ENCODE results near the gene CFAP61. TPM values are rescaled to one million over a fixed set of nuclear protein-coding genes. Genes with fewer than 3 reads are reported as not detected.
A peak's percentile ranks its signal among the peaks of the same experiment; 100 is the strongest.

CFAP61 gene
- total RNA-seq, 1 donor from 2014 or later, result not detected

GRCh38 chr20:20012541-20012940 is 39.8 kb upstream of the CFAP61 start:
- H3K4me2 ChIP-seq (ENCODE audit: low read length), result no peak overlapping the region
- TF ChIP-seq EZH2 (IDR thresholded peaks at IDR 0.05; ENCODE audit: insufficient read depth, low read length), result no peak
- no peak for TF ChIP-seq CTCF (IDR thresholded peaks at IDR 0.05; ENCODE audit: insufficient read depth, low read depth, low read length)
- H3K27ac Mint-ChIP-seq (ENCODE audit: unreplicated experiment), result no peak overlapping the region

DNA sequence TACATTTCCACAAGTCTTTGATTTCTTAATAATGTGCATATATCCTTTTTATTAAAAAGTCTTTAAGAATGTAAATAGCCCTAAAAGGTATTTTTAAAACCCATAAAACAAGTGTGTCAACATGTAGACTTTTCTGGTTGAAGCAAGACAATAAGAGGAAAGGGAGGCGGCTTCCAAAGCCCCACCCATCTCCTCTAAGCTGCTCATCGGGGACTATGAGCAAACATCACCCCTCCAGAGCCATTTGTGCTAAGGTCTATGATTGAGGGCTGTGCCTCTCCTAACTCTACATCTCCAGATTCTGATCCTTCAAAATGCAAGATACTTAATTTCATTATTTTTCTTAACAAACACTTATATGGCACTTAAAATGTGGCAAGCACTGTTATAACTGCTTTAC is 37.7 kb upstream of the CFAP61 start:
- H3K9ac ChIP-seq (ENCODE audit: low read length), result no peak overlapping the region
- peaks cover 20% of the 10 kb centered on the region for H4K20me1 ChIP-seq (ENCODE audit: insufficient read depth, low read length)
- FAIRE-seq (no peak), DNase-seq (ENCODE audit: low read depth) (no peak)
- H3K27ac ChIP-seq (ENCODE audit: low read depth, low read length), result no peak overlapping the region
- H3K4me3 ChIP-seq (ENCODE audit: insufficient read depth, low read depth, low read length), result no peak overlapping the region
- no peak overlapping the region for H3K4me2 ChIP-seq (ENCODE audit: low read length)
- no peaks in the 10 kb centered on the region for H3K9me3 ChIP-seq (ENCODE audit: insufficient read depth, low read depth, low read length)
- peaks cover 2% of the 10 kb centered on the region for H3K36me3 Mint-ChIP-seq (ENCODE audit: low read depth, unreplicated experiment)
- H3K36me3 ChIP-seq (ENCODE audit: insufficient read depth, low read length), result peaks cover 3% of the 10 kb centered on the region
- no peak overlapping the region for H3K4me3 Mint-ChIP-seq (ENCODE audit: unreplicated experiment)
- peaks cover 28% of the 10 kb centered on the region for H3K79me2 ChIP-seq (ENCODE audit: insufficient read depth, low read length)
- H3K9me3 Mint-ChIP-seq (ENCODE audit: unreplicated experiment), result no peaks in the 10 kb centered on the region
- TF ChIP-seq CTCF (IDR thresholded peaks at IDR 0.05; ENCODE audit: insufficient read depth, low read depth, low read length), result no peak
- no peak for TF ChIP-seq EZH2 (IDR thresholded peaks at IDR 0.05; ENCODE audit: insufficient read depth, low read length)
- peaks cover 18% of the 10 kb centered on the region for H3K4me1 Mint-ChIP-seq (ENCODE audit: low read depth, unreplicated experiment)
- peaks cover 11% of the 10 kb centered on the region for H3K4me1 ChIP-seq (ENCODE audit: insufficient read depth, low read length)
- no peaks in the 10 kb centered on the region for H3K27me3 Mint-ChIP-seq (ENCODE audit: low read depth, unreplicated experiment)
- no peak overlapping the region for H3K27ac Mint-ChIP-seq (ENCODE audit: unreplicated experiment)
- H2AFZ ChIP-seq (ENCODE audit: low read depth, low read length), result no peak overlapping the region
- H3K27me3 ChIP-seq (ENCODE audit: insufficient read depth, low read length), result no peaks in the 10 kb centered on the region

More at GRCh38 chr20:20012541-20012940, 39.8 kb upstream of the CFAP61 start:
- Histone ChIP-seq H3K9me3 (ENCODE audit: insufficient read depth, low read depth, low read length) (no peaks in the 10 kb centered on the region), H3K36me3 (ENCODE audit: insufficient read depth, low read length) (no peaks in the 10 kb centered on the region), H3K27me3 (ENCODE audit: insufficient read depth, low read length) (no peaks in the 10 kb centered on the region), H3K27ac (ENCODE audit: low read depth, low read length) (no peak overlapping the region), H3K4me1 (ENCODE audit: insufficient read depth, low read length) (peaks cover 5% of the 10 kb centered on the region), H3K4me3 (ENCODE audit: insufficient read depth, low read depth, low read length) (no peak overlapping the region), H3K79me2 (ENCODE audit: insufficient read depth, low read length) (peaks cover 7% of the 10 kb centered on the region), H2AFZ (ENCODE audit: low read depth, low read length) (no peak overlapping the region), H4K20me1 (ENCODE audit: insufficient read depth, low read length) (no peaks in the 10 kb centered on the region), H3K9ac (ENCODE audit: low read length) (no peak overlapping the region)
- H3K4me3 Mint-ChIP-seq (ENCODE audit: unreplicated experiment), result no peak overlapping the region
- no peaks in the 10 kb centered on the region for H3K27me3 Mint-ChIP-seq (ENCODE audit: low read depth, unreplicated experiment)
- no peaks in the 10 kb centered on the region for H3K36me3 Mint-ChIP-seq (ENCODE audit: low read depth, unreplicated experiment)
- DNase-seq (ENCODE audit: low read depth) (no peak), FAIRE-seq (no peak)
- no peaks in the 10 kb centered on the region for H3K9me3 Mint-ChIP-seq (ENCODE audit: unreplicated experiment)
- H3K4me1 Mint-ChIP-seq (ENCODE audit: low read depth, unreplicated experiment), result peaks cover 6% of the 10 kb centered on the region

GRCh38 chr20:20017001-20017843 is 35.1 kb upstream of the CFAP61 start, which contains the start of gene NAA20:
TSS of gene NAA20 (plus strand) at chr20:20017362. CDS start at chr20:20017397, 35 bp downstream.
- peak within 1 kb of the TSS; percentile 89 for H3K4me3 ChIP-seq (ENCODE audit: insufficient read depth, low read depth, low read length)
- no peaks in the 10 kb centered on the region for H3K27me3 Mint-ChIP-seq (ENCODE audit: low read depth, unreplicated experiment)
- H3K4me1 Mint-ChIP-seq (ENCODE audit: low read depth, unreplicated experiment), result peaks cover 25% of the 10 kb centered on the region
- H3K9ac ChIP-seq (ENCODE audit: low read length), result peak within 1 kb of the TSS; percentile 93
- peak within 1 kb of the TSS; percentile 82 for H2AFZ ChIP-seq (ENCODE audit: low read depth, low read length)
- no peaks in the 10 kb centered on the region for H3K27me3 ChIP-seq (ENCODE audit: insufficient read depth, low read length)
- peaks cover 7% of the 10 kb centered on the region for H3K4me1 ChIP-seq (ENCODE audit: insufficient read depth, low read length)
- peaks cover 44% of the 10 kb centered on the region for H4K20me1 ChIP-seq (ENCODE audit: insufficient read depth, low read length)
- H3K36me3 ChIP-seq (ENCODE audit: insufficient read depth, low read length), result peaks cover 6% of the 10 kb centered on the region
- FAIRE-seq, result no peak
- peak; percentile 84 for DNase-seq (ENCODE audit: low read depth)
- TF ChIP-seq CTCF (IDR thresholded peaks at IDR 0.05; ENCODE audit: insufficient read depth, low read depth, low read length) (peak; percentile 35), EZH2 (IDR thresholded peaks at IDR 0.05; ENCODE audit: insufficient read depth, low read length) (no peak)
- peak within 1 kb of the TSS; percentile 82 for H3K27ac ChIP-seq (ENCODE audit: low read depth, low read length)
- peak within 1 kb of the TSS; percentile 85 for H3K4me3 Mint-ChIP-seq (ENCODE audit: unreplicated experiment)
- peaks cover 53% of the 10 kb centered on the region for H3K79me2 ChIP-seq (ENCODE audit: insufficient read depth, low read length)
- H3K9me3 Mint-ChIP-seq (ENCODE audit: unreplicated experiment), result no peaks in the 10 kb centered on the region
- H3K9me3 ChIP-seq (ENCODE audit: insufficient read depth, low read depth, low read length), result no peaks in the 10 kb centered on the region
- H3K4me2 ChIP-seq (ENCODE audit: low read length), result peak within 1 kb of the TSS; percentile 99
- peaks cover 8% of the 10 kb centered on the region for H3K36me3 Mint-ChIP-seq (ENCODE audit: low read depth, unreplicated experiment)
- H3K27ac Mint-ChIP-seq (ENCODE audit: unreplicated experiment), result peak within 1 kb of the TSS; percentile 90

Data from astrocyte (in vitro differentiated cells and primary cell).